Esophagus squamous epithelium (tissue), 5 donors: ENCODE results near the gene DNM3. TPM values are rescaled to one million over a fixed set of nuclear protein-coding genes. Genes with fewer than 3 reads are reported as not detected.

ENCODE experiments used
- DNase-seq: peaks from one replicate; lab custom pipeline; 2025; lab: John Stamatoyannopoulos, UW
- H3K27ac ChIP-seq, 4 donors: fragments of 200-600 bp; sonication (generic); one replicate each; pipeline ENCODE4 v1.5.1; 2016 to 2019; ENCODE audit warnings: mild to moderate bottlenecking in 1 of 4
- H3K27me3 ChIP-seq, 4 donors: fragments of 200-600 bp; sonication (generic); 1 replicate in 3 of 4; 2 replicates in 1 of 4; pipeline versions ENCODE4 v1.5.1 to v1.6.0; 2017 to 2021; ENCODE audit warnings: antibody characterized with exemption in 1 of 4
- H3K36me3 ChIP-seq, 3 donors: fragments of 200-600 bp; sonication (generic); one replicate each; pipeline ENCODE4 v1.5.1; 2016 to 2019
- H3K4me1 ChIP-seq, 3 donors: fragments of 200-600 bp; sonication (generic); one replicate each; pipeline ENCODE4 v1.5.1; 2017 to 2019
- H3K4me3 ChIP-seq, 4 donors: fragments of 200-600 bp; sonication (generic); 1 replicate in 3 of 4; 2 replicates in 1 of 4; pipeline ENCODE4 v1.5.1; 2016 to 2019; ENCODE audit warnings: mild to moderate bottlenecking in 2 of 4, moderate library complexity in 1 of 4
- H3K9me3 ChIP-seq, 3 donors: fragments of 200-600 bp; sonication (generic); one replicate each; pipeline ENCODE4 v1.5.1; 2016 to 2019
- CTCF ChIP-seq, 6 experiments: fragments of 450-650 bp in 4 of 6; fragments of 200-600 bp in 2 of 6; sonication (generic) in 2 of 6; IDR thresholded peaks; one replicate each; pipeline ENCODE4 v1.5.1; 2016 to 2019; ENCODE audit warnings: antibody characterized with exemption in 6 of 6, mild to moderate bottlenecking in 4 of 6, moderate library complexity in 4 of 6
- POLR2A ChIP-seq, 4 donors: fragments of 450-650 bp; IDR thresholded peaks; one replicate each; pipeline ENCODE4 v1.6.1; 2017; ENCODE audit warnings: antibody characterized with exemption in 4 of 4, mild to moderate bottlenecking in 4 of 4, moderate library complexity in 3 of 4
- WGBS, 2 donors: methylation state at CpG; one replicate each; pipeline ENCODE4 v1.1.5; 2018; 5-methylcytosine and 5-hydroxymethylcytosine counted together
- intact Hi-C: fragments of 100-400 bp; cut with DNase I; formaldehyde crosslinking; loops from one replicate; pipeline ENCODE4 v1.15.0; 2022
- total RNA-seq, 4 donors: library from RNA; depleted of rRNA; stranded (reverse); fragments of >200 nt; gene quantifications; one replicate each; pipeline ENCODE4 v1.1.0, GENCODE V29; 2016
- donor health status: DM: yes; HTN: yes; CAD: no.

Gene DNM3
- total RNA-seq, 4 donors from 2014 or later: 0.91 to 3.2 (median 1.8) TPM

- no peak for TF ChIP-seq POLR2A (IDR thresholded peaks at IDR 0.05)
- no peak for TF ChIP-seq CTCF (IDR thresholded peaks at IDR 0.05)
- WGBS, 2 donors: 69 to 95% methylated on average over 1 of the region's 1 CpG
Measured at GRCh38 chr1:172324761-172325160, 483.5 kb downstream of the DNM3 start.

GRCh38 chr1:172325531-172325930 is 484.2 kb downstream of the DNM3 start:
- H3K4me1 ChIP-seq: peaks cover 7 to 45% (median 25%) of the 10 kb centered on the region in 3 donors
- H3K9me3 ChIP-seq: no peaks in the 10 kb centered on the region
- no peaks in the 10 kb centered on the region for H3K36me3 ChIP-seq
- WGBS, 2 donors: 32 to 34% methylated on average over 2 of the region's 2 CpGs
- TF ChIP-seq POLR2A (IDR thresholded peaks at IDR 0.05) (no peak), CTCF (IDR thresholded peaks at IDR 0.05) (no peak)
- H3K27ac ChIP-seq: no peak overlapping the region
- intact Hi-C loops: no loop called here
- no peak for DNase-seq
- no peaks in the 10 kb centered on the region for H3K27me3 ChIP-seq
- H3K4me3 ChIP-seq: no peak overlapping the region

More at GRCh38 chr1:172324761-172325160, 483.5 kb downstream of the DNM3 start:
- no peak overlapping the region for H3K27ac ChIP-seq
- H3K4me3 ChIP-seq: no peak overlapping the region
- intact Hi-C loops: no loop called here
- DNase-seq: no peak
- H3K27me3 ChIP-seq: no peaks in the 10 kb centered on the region
- no peaks in the 10 kb centered on the region for H3K9me3 ChIP-seq
- H3K36me3 ChIP-seq: no peaks in the 10 kb centered on the region
- H3K4me1 ChIP-seq: peaks cover 7 to 46% (median 25%) of the 10 kb centered on the region in 3 donors

GRCh38 chr1:172326136-172326535 is 484.8 kb downstream of the DNM3 start:
- no peak for DNase-seq
- intact Hi-C loops: no loop called here
- Histone ChIP-seq H3K9me3 (no peaks in the 10 kb centered on the region), H3K4me1 (peaks cover 7 to 39% (median 24%) of the 10 kb centered on the region in 3 donors), H3K4me3 (no peak overlapping the region), H3K27me3 (no peaks in the 10 kb centered on the region), H3K36me3 (no peaks in the 10 kb centered on the region), H3K27ac (no peak overlapping the region)
- TF ChIP-seq CTCF (IDR thresholded peaks at IDR 0.05) (no peak), POLR2A (IDR thresholded peaks at IDR 0.05) (no peak)
- 49 to 65% methylated on average over 2 of the region's 2 CpGs for WGBS, 2 donors

- no peak for DNase-seq
- H3K4me3 ChIP-seq: no peak overlapping the region
- TF ChIP-seq CTCF (IDR thresholded peaks at IDR 0.05): no peak
- no peak for TF ChIP-seq POLR2A (IDR thresholded peaks at IDR 0.05)
- no peaks in the 10 kb centered on the region for H3K36me3 ChIP-seq
- WGBS, 2 donors: 76 to 80% methylated on average over 4 of the region's 4 CpGs
- no peak overlapping the region for H3K27ac ChIP-seq
- intact Hi-C loops: no loop called here
- H3K27me3 ChIP-seq: no peaks in the 10 kb centered on the region
- peaks cover 2 to 18% (median 5%) of the 10 kb centered on the region in 3 donors for H3K4me1 ChIP-seq
- no peaks in the 10 kb centered on the region for H3K9me3 ChIP-seq
Measured at GRCh38 chr1:172328266-172328665, 487.0 kb downstream of the DNM3 start.

GRCh38 chr1:172332230-172332629 is 490.9 kb downstream of the DNM3 start:
- intact Hi-C loops: no loop called here
- H3K27ac ChIP-seq: no peak overlapping the region
- 74 to 89% methylated on average over 4 of the region's 4 CpGs for WGBS, 2 donors

More at GRCh38 chr1:172332230-172332629, 490.9 kb downstream of the DNM3 start:
- no peaks in the 10 kb centered on the region for H3K36me3 ChIP-seq
- TF ChIP-seq POLR2A (IDR thresholded peaks at IDR 0.05) (no peak), CTCF (IDR thresholded peaks at IDR 0.05) (no peak)
- H3K27me3 ChIP-seq: no peaks in the 10 kb centered on the region
- no peak for DNase-seq
- no peaks in the 10 kb centered on the region for H3K9me3 ChIP-seq
- H3K4me3 ChIP-seq: no peak overlapping the region
- H3K4me1 ChIP-seq: no peaks in the 10 kb centered on the region
